NCI-H345 treated with DMSO at 0.1 percent for 48 hours (cell line): ENCODE data around the gene LPP.

ENCODE experiments used
- DNase-seq: peaks from one replicate; lab custom pipeline; 2025; ENCODE audit not compliant: unreplicated experiment; lab: John Stamatoyannopoulos, UW

Gene LPP

DNA sequence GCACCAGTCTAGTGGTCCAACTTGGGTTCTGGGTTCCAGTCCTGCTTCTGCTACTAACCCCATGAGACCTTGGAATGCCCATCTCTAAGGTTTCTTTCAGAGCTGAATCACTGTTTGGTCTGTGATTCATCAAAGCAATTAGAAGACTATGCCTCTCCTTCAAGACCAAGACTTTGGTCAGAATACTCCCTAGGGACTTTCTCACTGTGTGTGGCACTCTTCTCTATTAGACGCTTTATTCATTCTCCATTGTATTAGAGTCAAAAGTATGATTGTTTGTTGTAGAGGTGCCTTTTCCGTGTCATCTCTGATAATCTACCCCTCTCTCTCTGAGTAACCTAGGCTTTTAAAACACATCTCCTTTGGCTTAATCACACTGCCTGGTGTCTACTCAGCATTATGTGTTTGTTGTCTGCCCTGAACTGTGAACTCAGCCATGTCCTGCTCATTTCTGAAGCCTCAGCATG lies 90.5 kb downstream of the LPP start:
- DNase-seq: no peak

GRCh38 chr3:188246905-188247304 lies 92.9 kb downstream of the LPP start:
- DNase-seq: no peak

GRCh38 chr3:188248036-188248561 lies 94.1 kb downstream of the LPP start:
- no peak for DNase-seq

DNA sequence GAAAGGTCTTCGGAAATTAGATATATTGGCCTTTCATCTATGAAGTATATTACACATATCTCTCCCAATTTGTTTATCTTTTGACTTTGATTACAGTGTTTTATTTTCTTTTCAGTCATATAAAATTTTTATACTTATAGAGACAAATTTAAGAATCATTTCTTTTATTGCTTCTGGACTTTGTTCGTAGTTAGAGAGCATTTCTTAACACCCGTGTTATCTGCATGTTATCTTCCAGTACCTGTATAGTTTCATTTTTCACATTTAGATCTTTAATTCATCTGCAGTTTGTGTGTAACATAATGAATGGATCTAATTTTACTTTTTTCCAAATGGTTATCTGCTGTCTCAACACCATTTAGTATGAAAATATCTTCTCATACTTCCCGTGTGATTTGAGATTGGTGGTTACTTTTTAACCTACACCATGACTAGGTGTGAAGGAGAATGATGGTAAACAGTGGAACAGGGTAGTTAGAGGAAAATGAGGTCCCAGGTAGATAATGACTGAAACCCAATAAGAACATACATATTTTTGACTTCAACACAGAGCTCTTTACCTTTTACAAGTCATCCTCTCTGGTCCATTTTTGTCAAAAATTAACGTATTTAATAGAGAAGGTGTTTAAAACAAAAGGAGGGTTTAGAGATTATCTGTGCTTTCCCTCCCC lies 99.3 kb downstream of the LPP start:
- no peak for DNase-seq

- no peak for DNase-seq
Observed at GRCh38 chr3:188253800-188254452, 100.0 kb downstream of the LPP start.

GRCh38 chr3:188254520-188255070 lies 100.6 kb downstream of the LPP start:
- no peak for DNase-seq

GRCh38 chr3:188255190-188255589 lies 101.2 kb downstream of the LPP start:
- DNase-seq: no peak

- no peak for DNase-seq
Observed at GRCh38 chr3:188256758-188257157, 102.8 kb downstream of the LPP start.

DNA sequence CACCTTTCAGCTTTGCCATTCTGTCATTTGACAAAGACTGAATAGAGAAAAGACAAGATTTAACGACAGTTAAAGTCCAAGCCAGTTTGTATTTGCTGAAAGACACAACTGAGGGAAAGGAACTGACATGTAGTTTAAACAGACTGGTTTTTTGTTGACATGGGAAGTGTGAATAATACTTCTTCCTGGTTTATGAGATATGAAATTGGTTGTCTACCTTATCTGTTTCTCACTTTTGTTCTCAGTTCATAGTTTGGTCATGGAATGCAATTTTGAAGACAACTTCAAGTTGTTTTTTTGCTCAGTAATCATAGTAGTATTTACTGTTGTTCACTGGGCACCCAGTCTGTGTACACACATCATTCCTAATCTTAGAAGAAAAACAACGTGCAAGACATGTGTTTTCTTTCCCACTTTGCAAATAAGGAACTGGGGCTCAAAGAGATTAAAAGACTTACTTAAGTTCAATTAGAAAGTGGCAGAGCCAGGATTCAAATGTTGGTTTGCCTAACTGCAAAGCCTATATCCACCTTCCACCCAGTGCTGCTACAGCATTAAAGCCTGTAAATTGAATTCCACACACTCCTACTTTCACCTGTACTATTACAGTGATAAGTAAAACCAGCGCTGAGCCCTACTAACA lies 103.5 kb downstream of the LPP start:
- no peak for DNase-seq

- no peak for DNase-seq
Observed at GRCh38 chr3:188259191-188259590, 105.2 kb downstream of the LPP start.

GRCh38 chr3:188259596-188259995 lies 105.6 kb downstream of the LPP start:
- no peak for DNase-seq

- no peak for DNase-seq
Observed at GRCh38 chr3:188261011-188261410, 107.1 kb downstream of the LPP start.

- no peak for DNase-seq
Observed at GRCh38 chr3:188262488-188262887, 108.5 kb downstream of the LPP start.

DNA sequence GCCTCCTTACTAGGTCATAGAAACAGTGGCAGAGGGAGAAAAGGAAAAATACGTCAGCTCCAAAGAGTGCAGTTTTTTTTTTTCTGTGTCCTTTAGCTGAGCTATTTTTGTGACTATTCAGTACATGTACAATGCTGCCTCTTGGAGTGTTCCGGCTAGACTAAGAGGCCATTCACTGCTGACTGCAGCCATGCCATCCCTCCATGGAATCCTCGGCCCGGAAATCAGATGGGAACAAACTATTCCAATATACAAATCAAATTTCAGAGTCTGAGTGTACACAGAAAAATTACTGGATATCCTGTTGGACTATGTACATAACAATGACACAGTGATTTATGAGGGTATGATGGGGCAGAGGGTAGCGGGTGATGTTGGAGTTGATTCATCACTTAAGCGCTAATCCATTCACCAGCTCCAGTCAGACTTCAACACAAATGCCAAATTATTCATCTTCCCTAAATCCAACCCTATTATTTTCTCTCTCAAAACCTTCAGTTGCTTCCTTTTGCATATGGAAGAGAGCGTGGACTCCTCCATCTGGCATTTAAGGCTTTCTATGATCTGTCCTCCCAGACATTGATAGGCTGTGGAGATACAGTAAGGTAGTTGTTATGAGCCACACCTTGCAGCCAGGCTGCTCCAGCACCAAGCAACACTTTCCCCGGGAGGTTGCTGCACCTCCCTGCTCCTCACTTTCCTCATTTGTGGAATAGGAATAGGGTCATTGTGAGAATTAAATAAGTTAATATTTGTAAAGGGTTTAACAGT lies 109.1 kb downstream of the LPP start:
- no peak for DNase-seq

GRCh38 chr3:188264226-188265207 lies 110.6 kb downstream of the LPP start:
- no peak for DNase-seq

DNA sequence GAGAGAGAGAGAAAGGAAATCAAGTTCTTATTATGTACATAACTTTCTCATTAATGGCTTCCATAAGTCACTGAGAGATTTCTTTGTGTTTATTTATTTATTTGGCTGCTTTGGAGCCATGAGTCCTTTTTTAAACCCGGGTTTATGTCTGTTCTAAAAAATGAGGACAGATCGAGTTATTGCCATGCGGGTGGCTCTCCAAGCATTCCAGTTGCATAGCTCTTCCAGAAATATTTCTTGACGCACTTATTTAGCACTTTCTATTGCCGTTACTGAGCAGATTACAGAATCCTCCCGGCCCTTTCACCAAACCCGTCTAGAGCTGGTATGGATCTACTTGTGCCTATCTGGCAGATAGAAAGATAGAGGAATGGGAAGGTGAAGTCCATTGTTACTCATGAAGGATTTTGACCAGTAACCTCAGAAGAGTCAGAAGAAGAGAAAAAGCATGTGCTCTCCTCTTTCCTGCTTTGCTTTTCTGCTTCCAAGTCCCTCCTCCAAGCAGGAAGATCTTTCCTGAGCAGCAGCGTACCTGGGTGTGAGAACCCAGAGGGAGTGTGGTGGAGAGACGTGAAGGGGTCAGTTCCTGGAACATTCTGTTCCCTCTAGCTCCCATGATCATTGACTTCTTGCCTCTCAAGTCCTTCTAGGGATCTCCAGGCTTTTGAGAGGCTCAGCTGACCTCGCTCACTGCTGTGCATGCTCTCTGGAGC lies 112.8 kb downstream of the LPP start:
- no peak for DNase-seq

DNA sequence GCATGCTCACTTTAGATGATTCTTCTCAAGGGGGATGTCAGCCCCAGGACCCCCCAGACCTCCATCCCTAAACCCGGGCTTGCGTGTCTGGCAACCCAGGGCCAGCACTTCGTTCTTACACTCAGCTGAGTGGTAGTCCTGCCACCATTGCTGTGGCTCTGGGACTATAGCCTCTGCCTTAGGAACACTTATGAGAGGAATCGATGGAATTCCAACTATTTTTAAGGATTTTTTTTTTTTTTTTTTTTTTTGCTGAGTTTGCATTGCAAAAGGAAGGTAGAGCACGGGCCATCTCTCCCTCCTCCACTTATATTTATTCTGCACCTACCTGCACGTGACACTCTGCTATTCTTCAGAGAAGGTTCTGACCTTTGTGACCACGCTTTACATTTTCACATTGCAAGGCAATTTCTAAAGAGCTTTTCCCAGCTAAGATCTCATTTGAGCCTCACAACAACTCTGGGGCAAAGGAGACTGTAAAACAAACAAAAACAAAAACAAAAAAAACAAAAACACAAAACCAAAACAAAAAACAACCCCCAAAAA lies 113.9 kb downstream of the LPP start:
- DNase-seq: no peak

DNA sequence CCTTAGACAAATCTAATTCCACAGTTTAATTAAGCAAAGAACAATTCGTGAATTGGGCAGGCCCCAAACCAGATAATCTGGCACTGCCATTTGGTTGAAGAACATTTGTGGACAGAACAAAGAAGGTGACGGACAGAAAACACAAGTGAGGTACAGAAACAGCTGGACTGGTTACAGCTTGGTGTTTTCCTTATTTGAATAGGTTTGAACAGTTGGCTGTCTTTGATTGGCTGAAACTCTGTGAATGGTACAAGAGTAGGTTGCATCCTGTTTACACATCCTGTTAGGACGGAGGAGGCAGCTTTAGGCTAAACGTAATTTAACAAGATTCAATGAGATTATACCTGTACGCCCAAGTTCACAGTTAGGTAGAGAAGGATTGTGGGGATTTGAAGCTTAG lies 114.4 kb downstream of the LPP start:
- DNase-seq: no peak

DNA sequence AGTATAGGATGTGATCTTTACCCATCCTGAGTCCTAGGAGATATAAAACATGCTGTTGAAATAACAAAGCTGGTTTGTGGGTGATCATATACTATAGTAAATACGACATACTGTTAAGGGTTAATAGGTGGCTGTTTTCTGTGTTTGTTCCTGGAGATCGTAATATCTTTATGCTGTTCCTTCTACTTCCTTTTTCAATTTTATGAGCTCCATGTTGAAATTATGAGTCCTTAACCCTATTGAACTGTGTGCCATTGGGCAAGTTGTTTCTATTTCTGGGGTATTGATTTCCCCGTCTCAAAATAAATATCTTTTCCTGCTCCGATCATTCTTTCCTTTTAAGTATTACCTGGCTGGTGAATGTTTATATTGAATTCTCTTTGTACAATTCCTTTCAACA lies 115.1 kb downstream of the LPP start:
- DNase-seq: no peak
